Testis (tissue), 3 donors: ENCODE measurements around the gene AQP4. TPM values are rescaled to one million over a fixed set of nuclear protein-coding genes. Genes with fewer than 3 reads are reported as not detected.
A peak's percentile ranks its signal among the peaks of the same experiment; 100 is the strongest.

Source experiments
- DNase-seq: peaks from one replicate; pipeline ENCODE4 v3.0.0-alpha.2; 2019
- H3K27ac ChIP-seq, 2 donors: fragments of 200-600 bp; sonication (generic); one replicate each; pipeline ENCODE4 v1.5.1; 2019
- H3K27me3 ChIP-seq: fragments of 200-600 bp; sonication (generic); one replicate; pipeline ENCODE4 v1.5.1; 2019
- H3K36me3 ChIP-seq: fragments of 200-600 bp; sonication (generic); one replicate; pipeline ENCODE4 v1.5.1; 2017; ENCODE audit warnings: low read depth; ENCODE audit errors: missing control alignments
- H3K4me1 ChIP-seq: fragments of 200-600 bp; sonication (generic); one replicate; pipeline ENCODE4 v1.5.1; 2019
- H3K4me3 ChIP-seq, 2 donors: fragments of 200-600 bp; sonication (generic); one replicate each; pipeline ENCODE4 v1.5.1; 2017 to 2019
- H3K9me3 ChIP-seq: fragments of 200-600 bp; sonication (generic); one replicate; pipeline ENCODE4 v1.5.1; 2017
- CTCF ChIP-seq, 3 experiments: fragments of 450-650 bp in 2 of 3; fragments of 200-600 bp in 1 of 3; sonication (generic) in 1 of 3; IDR thresholded peaks; one replicate each; pipeline ENCODE4 v1.5.1; 2016 to 2019; ENCODE audit warnings: antibody characterized with exemption in 3 of 3, mild to moderate bottlenecking in 2 of 3, moderate library complexity in 1 of 3
- POLR2A ChIP-seq: fragments of 450-650 bp; IDR thresholded peaks from one replicate; pipeline ENCODE4 v1.6.1; 2017; ENCODE audit warnings: antibody characterized with exemption, mild to moderate bottlenecking, moderate library complexity
- WGBS, 2 donors: methylation state at CpG; one replicate each; pipeline ENCODE4 v1.1.5; 2018; 5-methylcytosine and 5-hydroxymethylcytosine counted together
- intact Hi-C: fragments of 100-400 bp; cut with DNase I; formaldehyde crosslinking; loops from one replicate; pipeline ENCODE4 v1.15.1; 2023; ENCODE audit warnings: low total_unique reads
- polyA plus RNA-seq: library from polyadenylated mRNA; stranded (reverse); fragments of 350-450 nt; fragmentation: Illumina TruSeq; extraction: RNeasy Lipid Tissue Mini Kit (QIAGEN cat#74804); gene quantifications from one replicate; pipeline ENCODE4 v1.2.3, GENCODE V29; 2014; ENCODE audit warnings: low read depth, low replicate concordance; ENCODE audit not compliant: insufficient read depth
- total RNA-seq, 2 donors: library from RNA; depleted of rRNA; stranded (reverse); fragments of >200 nt; gene quantifications; one replicate each; pipeline ENCODE4 v1.2.3, GENCODE V29; 2016

The AQP4 gene
- total and polyA plus RNA-seq, 3 donors from 2014 or later = 1.4 to 8.2 (median 2.4) TPM

- no peak for TF ChIP-seq CTCF (IDR thresholded peaks at IDR 0.05)
- 55 to 68% methylated on average over 6 to 7 of the region's 7 CpGs for whole genome bisulfite sequencing, 2 donors
- DNase-seq = no peak
- Histone ChIP-seq H3K4me1 (peaks cover 9% of the 10 kb centered on the region), H3K27me3 (no peaks in the 10 kb centered on the region), H3K4me3 (no peak overlapping the region), H3K27ac (no peak overlapping the region), H3K9me3 (no peaks in the 10 kb centered on the region), H3K36me3 (no peaks in the 10 kb centered on the region)
- intact Hi-C loops = no loop called here
Measured at GRCh38 chr18:26864658-26865057, 849 bp downstream of the AQP4 start.

- TF ChIP-seq POLR2A (no peak), CTCF (IDR thresholded peaks at IDR 0.05) (no peak)
- 24 to 32% methylated on average over 9 of the region's 9 CpGs for WGBS, 2 donors
- Histone ChIP-seq H3K9me3 (no peaks in the 10 kb centered on the region), H3K4me1 (peaks cover 9% of the 10 kb centered on the region), H3K4me3 (no peak overlapping the region), H3K27ac (no peak overlapping the region), H3K27me3 (no peaks in the 10 kb centered on the region), H3K36me3 (no peaks in the 10 kb centered on the region)
- intact Hi-C loops = no loop called here
- peak; percentile 25 for DNase-seq
Measured at GRCh38 chr18:26863921-26864497, 1.5 kb downstream of the AQP4 start.

GRCh38 chr18:26863122-26863879, 2.2 kb downstream of the AQP4 start:
- peak; percentile 73 for DNase-seq
- 1 to 18% methylated on average over 7 to 38 of the region's 40 CpGs for WGBS, 2 donors
- no peaks in the 10 kb centered on the region for H3K9me3 ChIP-seq
- H3K36me3 ChIP-seq = no peaks in the 10 kb centered on the region
- H3K4me3 ChIP-seq = peak overlapping the region; percentile 32 to 59
- peaks cover 5% of the 10 kb centered on the region for H3K4me1 ChIP-seq
- H3K27ac ChIP-seq = no peak overlapping the region
- TF ChIP-seq POLR2A (no peak), CTCF (IDR thresholded peaks at IDR 0.05) (no peak)
- intact Hi-C loops = no loop called here
- H3K27me3 ChIP-seq = no peaks in the 10 kb centered on the region

GRCh38 chr18:26862084-26862483, 3.4 kb downstream of the AQP4 start:
- Histone ChIP-seq H3K4me1 (peaks cover 5% of the 10 kb centered on the region), H3K36me3 (no peaks in the 10 kb centered on the region), H3K27ac (no peak overlapping the region), H3K27me3 (no peaks in the 10 kb centered on the region), H3K9me3 (no peaks in the 10 kb centered on the region), H3K4me3 (no peak overlapping the region)
- DNase-seq = no peak
- WGBS, 2 donors = 39 to 84% methylated on average over 5 of the region's 5 CpGs
- TF ChIP-seq POLR2A (no peak), CTCF (IDR thresholded peaks at IDR 0.05) (no peak)
- intact Hi-C loops = no loop called here
